Measurements from ENCODE around the gene MCRIP2. TPM values are rescaled to one million over a fixed set of nuclear protein-coding genes. Genes with fewer than 3 reads are reported as not detected.

The MCRIP2 gene
- total RNA-seq, 2 donors from 2014 or later, result 33.7 to 52.0 TPM

- H3K27ac Mint-ChIP-seq, result peak overlapping the region in 1 of 2 donors; percentile 35
- H3K9me3 Mint-ChIP-seq, result no peaks in the 10 kb centered on the region
- ATAC-seq (no peak), DNase-seq (ENCODE audit: low spot score in 2 of 2) (no peak)
- H3K36me3 Mint-ChIP-seq, result no peaks in the 10 kb centered on the region
Observed at GRCh38 chr16:609984-610383, 31.6 kb upstream of the MCRIP2 start.

GRCh38 chr16:610513-611381 lies 30.9 kb upstream of the MCRIP2 start:
- DNase-seq (ENCODE audit: low spot score in 2 of 2), result peak; percentile 66 to 74
- Mint-ChIP-seq H3K36me3 (no peaks in the 10 kb centered on the region), H3K9me3 (no peaks in the 10 kb centered on the region), H3K27ac (peak overlapping the region; percentile 29 to 35)
- ATAC-seq, result peak; percentile 28 to 69

GRCh38 chr16:615122-615521 lies 26.5 kb upstream of the MCRIP2 start:
- ATAC-seq (no peak), DNase-seq (ENCODE audit: low spot score in 2 of 2) (no peak)
- H3K27ac Mint-ChIP-seq, result peak overlapping the region in 1 of 2 donors; percentile 23
- H3K9me3 Mint-ChIP-seq, result no peaks in the 10 kb centered on the region
- no peaks in the 10 kb centered on the region for H3K36me3 Mint-ChIP-seq

GRCh38 chr16:616733-617586 lies 24.7 kb upstream of the MCRIP2 start:
- no peaks in the 10 kb centered on the region for H3K36me3 Mint-ChIP-seq
- ATAC-seq, result no peak
- no peaks in the 10 kb centered on the region for H3K9me3 Mint-ChIP-seq
- no peak for DNase-seq (ENCODE audit: low spot score in 2 of 2)
- H3K27ac Mint-ChIP-seq, result no peak overlapping the region

GRCh38 chr16:617855-618254 lies 23.8 kb upstream of the MCRIP2 start:
- DNase-seq (ENCODE audit: low spot score in 2 of 2) (no peak), ATAC-seq (no peak)
- Mint-ChIP-seq H3K36me3 (no peaks in the 10 kb centered on the region), H3K9me3 (no peaks in the 10 kb centered on the region), H3K27ac (no peak overlapping the region)

- ATAC-seq, result no peak
- DNase-seq (ENCODE audit: low spot score in 2 of 2), result no peak
- no peaks in the 10 kb centered on the region for H3K36me3 Mint-ChIP-seq
- H3K27ac Mint-ChIP-seq, result peak overlapping the region in 1 of 2 donors; percentile 44
- H3K9me3 Mint-ChIP-seq, result no peaks in the 10 kb centered on the region
Observed at GRCh38 chr16:619476-620100, 22.0 kb upstream of the MCRIP2 start.

GRCh38 chr16:620700-621525 lies 20.7 kb upstream of the MCRIP2 start:
- ATAC-seq, result no peak
- no peaks in the 10 kb centered on the region for H3K9me3 Mint-ChIP-seq
- no peak overlapping the region for H3K27ac Mint-ChIP-seq
- no peak for DNase-seq (ENCODE audit: low spot score in 2 of 2)
- no peaks in the 10 kb centered on the region for H3K36me3 Mint-ChIP-seq

DNA sequence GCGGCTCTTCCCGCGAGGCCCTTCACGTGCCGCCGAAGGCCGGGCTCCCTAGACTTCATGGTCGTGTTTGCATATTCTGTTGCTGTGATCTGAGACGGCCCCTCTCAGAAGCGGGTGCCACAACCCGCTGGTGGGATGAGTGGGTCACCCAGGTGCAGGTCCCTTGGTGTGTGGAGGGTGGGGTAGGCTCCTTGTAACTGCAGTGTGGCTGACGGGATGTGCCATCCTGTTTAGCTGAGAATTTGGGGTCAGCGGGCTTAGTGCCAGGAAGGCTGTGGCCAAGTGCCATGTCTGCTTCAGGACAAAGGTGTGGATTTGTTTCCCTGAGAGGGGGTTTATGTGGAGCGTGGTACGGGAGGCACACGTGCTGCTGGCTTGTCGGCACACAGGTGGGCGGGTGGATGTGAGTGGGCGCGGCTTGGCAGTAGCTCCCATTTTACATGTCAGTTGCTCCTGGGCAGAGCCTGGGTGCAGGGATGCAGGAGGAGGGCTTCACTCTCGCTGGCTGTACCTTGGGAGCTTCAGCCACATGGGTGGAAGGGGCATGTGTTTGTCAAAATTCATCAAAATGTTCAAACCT lies 20.0 kb upstream of the MCRIP2 start:
- DNase-seq (ENCODE audit: low spot score in 2 of 2), result no peak
- no peak overlapping the region for H3K27ac Mint-ChIP-seq
- no peaks in the 10 kb centered on the region for H3K36me3 Mint-ChIP-seq
- H3K9me3 Mint-ChIP-seq, result no peaks in the 10 kb centered on the region
- ATAC-seq, result no peak

DNA sequence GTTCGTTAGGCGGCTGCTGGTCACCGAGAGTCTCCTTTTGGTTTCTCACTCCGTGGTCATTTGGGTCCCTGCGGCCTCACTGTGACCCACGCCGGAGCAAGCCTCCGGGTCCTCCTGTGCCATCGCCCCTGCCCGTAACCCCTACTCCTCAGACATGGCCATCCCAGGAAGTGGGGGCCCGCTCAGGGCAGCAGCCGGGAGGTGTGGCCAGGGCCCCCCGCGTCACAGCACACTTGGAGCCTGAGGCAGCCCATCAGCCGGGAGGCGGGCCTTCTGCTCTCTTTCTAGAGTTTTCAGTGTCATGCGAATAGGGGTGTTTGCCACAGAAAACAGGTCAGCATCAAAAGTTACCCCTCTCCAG lies 18.7 kb upstream of the MCRIP2 start:
- ATAC-seq, result no peak
- H3K9me3 Mint-ChIP-seq, result no peaks in the 10 kb centered on the region

GRCh38 chr16:624526-625070 lies 17.0 kb upstream of the MCRIP2 start:
- no peaks in the 10 kb centered on the region for H3K9me3 Mint-ChIP-seq
- H3K27ac Mint-ChIP-seq, result no peak overlapping the region
- DNase-seq (ENCODE audit: low spot score in 2 of 2) (no peak), ATAC-seq (no peak)
- H3K36me3 Mint-ChIP-seq, result no peaks in the 10 kb centered on the region

More for the DNA sequence above, 18.7 kb upstream of the MCRIP2 start:
- H3K36me3 Mint-ChIP-seq, result no peaks in the 10 kb centered on the region
- DNase-seq (ENCODE audit: low spot score in 2 of 2), result no peak
- no peak overlapping the region for H3K27ac Mint-ChIP-seq

DNA sequence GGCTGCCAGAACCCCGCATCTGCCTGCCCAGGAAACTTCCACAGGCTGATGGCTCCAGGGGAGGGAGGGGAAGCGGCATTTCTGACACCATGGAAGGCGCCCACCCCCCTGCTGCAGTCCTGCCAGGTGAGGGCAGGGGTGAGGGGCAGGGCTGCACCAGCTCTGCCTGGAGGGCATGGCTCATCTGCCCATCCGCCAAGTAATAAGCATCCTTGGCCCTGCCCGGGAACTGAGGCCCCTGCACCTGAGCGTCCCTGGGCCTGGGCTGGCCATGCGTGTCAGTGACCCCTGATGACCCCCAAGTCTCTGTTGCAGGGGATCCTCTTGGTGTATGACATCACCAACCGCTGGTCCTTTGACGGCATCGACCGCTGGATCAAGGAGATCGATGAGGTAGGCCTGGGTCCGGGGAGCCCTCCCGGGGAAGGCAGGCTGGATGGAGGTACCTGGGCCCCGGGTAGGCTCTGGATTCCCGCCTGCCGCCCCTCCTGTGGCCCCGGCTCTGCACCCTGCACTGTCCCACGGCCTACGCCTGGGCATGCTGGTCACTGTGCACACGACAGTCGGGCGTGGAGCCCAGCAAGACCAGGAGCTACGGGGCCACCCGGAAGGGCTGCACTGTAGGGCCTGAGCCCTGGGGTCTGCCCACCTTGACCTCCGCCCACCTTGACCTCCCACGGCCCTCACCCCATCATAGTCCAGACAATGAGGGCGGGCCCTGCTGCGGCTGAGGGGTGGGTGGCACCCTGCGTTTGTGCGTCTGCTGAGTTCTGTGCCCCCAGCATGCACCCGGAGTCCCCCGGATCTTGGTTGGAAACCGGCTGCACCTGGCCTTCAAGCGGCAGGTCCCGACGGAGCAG lies 16.3 kb upstream of the MCRIP2 start:
- no peak overlapping the region for H3K27ac Mint-ChIP-seq
- ATAC-seq (no peak), DNase-seq (ENCODE audit: low spot score in 2 of 2) (no peak)

DNA sequence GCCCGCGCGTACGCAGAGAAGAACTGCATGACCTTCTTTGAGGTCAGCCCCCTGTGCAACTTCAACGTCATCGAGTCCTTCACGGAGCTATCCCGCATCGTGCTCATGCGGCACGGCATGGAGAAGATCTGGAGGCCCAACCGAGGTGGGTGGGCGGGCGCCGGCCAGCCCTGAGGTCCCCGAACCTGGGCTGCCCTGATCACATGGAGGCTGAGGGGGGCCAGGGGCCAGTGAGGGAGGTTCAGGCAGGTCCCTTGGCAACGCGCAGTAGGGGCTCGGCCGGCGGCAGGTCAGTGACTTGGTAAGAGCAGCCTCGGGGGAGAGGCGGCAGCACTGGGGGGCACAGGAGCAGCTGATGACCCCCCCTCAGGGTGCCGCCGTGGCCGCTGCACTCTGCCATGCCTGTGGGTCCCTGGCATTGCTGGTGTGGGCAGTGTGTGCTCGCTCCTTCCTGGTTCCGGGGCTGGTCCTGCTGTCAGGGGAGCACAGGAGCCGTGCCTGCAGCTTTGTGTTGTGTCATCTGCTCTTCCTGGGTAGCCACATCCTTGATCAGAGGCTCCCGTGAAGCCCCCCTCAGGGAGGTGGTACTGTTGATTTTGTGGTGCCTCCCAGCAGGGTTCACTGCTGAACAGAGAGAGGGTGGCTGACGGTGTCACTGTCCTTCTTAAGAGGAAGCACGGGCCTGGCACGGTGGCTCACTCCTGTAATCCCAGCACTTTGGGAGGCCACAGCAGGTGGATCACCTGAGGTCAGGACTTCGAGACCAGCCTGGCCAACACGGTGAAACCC lies 15.5 kb upstream of the MCRIP2 start:
- peak overlapping the region in 1 of 2 donors; percentile 50 for H3K27ac Mint-ChIP-seq
- no peaks in the 10 kb centered on the region for H3K9me3 Mint-ChIP-seq
- ATAC-seq (no peak), DNase-seq (ENCODE audit: low spot score in 2 of 2) (no peak)
- H3K36me3 Mint-ChIP-seq, result no peaks in the 10 kb centered on the region

More for the DNA sequence above, 16.3 kb upstream of the MCRIP2 start:
- no peaks in the 10 kb centered on the region for H3K9me3 Mint-ChIP-seq
- H3K36me3 Mint-ChIP-seq, result no peaks in the 10 kb centered on the region

GRCh38 chr16:626787-627453 lies 14.7 kb upstream of the MCRIP2 start:
- Mint-ChIP-seq H3K9me3 (no peaks in the 10 kb centered on the region), H3K36me3 (no peaks in the 10 kb centered on the region), H3K27ac (peak overlapping the region in 1 of 2 donors; percentile 50)
- ATAC-seq, result peak; percentile 12 to 17
- no peak for DNase-seq (ENCODE audit: low spot score in 2 of 2)
